ENCODE data around the gene RNF152.

GRCh38 chr18:61832858-61833257 is 59.9 kb downstream of the RNF152 start:
- TF ChIP-seq POLR2A (IDR thresholded peaks at IDR 0.05), result no peak
- TF ChIP-seq, protein P1, sequence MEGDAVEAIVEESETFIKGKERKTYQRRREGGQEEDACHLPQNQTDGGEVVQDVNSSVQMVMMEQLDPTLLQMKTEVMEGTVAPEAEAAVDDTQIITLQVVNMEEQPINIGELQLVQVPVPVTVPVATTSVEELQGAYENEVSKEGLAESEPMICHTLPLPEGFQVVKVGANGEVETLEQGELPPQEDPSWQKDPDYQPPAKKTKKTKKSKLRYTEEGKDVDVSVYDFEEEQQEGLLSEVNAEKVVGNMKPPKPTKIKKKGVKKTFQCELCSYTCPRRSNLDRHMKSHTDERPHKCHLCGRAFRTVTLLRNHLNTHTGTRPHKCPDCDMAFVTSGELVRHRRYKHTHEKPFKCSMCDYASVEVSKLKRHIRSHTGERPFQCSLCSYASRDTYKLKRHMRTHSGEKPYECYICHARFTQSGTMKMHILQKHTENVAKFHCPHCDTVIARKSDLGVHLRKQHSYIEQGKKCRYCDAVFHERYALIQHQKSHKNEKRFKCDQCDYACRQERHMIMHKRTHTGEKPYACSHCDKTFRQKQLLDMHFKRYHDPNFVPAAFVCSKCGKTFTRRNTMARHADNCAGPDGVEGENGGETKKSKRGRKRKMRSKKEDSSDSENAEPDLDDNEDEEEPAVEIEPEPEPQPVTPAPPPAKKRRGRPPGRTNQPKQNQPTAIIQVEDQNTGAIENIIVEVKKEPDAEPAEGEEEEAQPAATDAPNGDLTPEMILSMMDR (IDR thresholded peaks at IDR 0.05), result no peak
